Activated CD4-positive, alpha-beta memory T cell treated with anti-CD3 and anti-CD28 coated beads for 36 hours (primary cell): ENCODE measurements around the gene TMEM204. TPM values are rescaled to one million over a fixed set of nuclear protein-coding genes. Genes with fewer than 3 reads are reported as not detected.

Experiments used
- CTCF ChIA-PET: fragments of 350-600 bp; sonication (Branson Sonifier 250); formaldehyde crosslinking; loops from one replicate; lab custom pipeline; 2021; ENCODE audit warnings: antibody characterized with exemption, inconsistent platforms; lab: Charles Lee
- POLR2A ChIA-PET: fragments of 350-600 bp; sonication (Branson Sonifier 250); formaldehyde crosslinking; loops from one replicate; lab custom pipeline; 2021; ENCODE audit warnings: antibody characterized with exemption; lab: Charles Lee
- DNase-seq: peaks from one replicate; pipeline ENCODE4 v3.0.0-alpha.2; 2020
- H3K27ac Mint-ChIP-seq: one replicate; pipeline ENCODE4 v1.8.0; 2021; ENCODE audit warnings: mixed read lengths
- H3K27me3 Mint-ChIP-seq: one replicate; pipeline ENCODE4 v1.8.0; 2021; ENCODE audit warnings: mixed read lengths
- H3K36me3 Mint-ChIP-seq: one replicate; pipeline ENCODE4 v1.8.0; 2021; ENCODE audit warnings: mixed read lengths
- H3K4me1 Mint-ChIP-seq: one replicate; pipeline ENCODE4 v1.8.0; 2021; ENCODE audit warnings: low read depth, mixed read lengths
- H3K4me3 Mint-ChIP-seq: one replicate; pipeline ENCODE4 v1.8.0; 2021; ENCODE audit warnings: mild to moderate bottlenecking, mixed read lengths
- H3K9me3 Mint-ChIP-seq: one replicate; pipeline ENCODE4 v1.8.0; 2021; ENCODE audit warnings: mixed read lengths
- intact Hi-C: fragments of 100-400 bp; cut with micrococcal nuclease; formaldehyde crosslinking; loops from one replicate; pipeline ENCODE4 v1.15.1; 2023
- total RNA-seq, 2 experiments: library from RNA; stranded (reverse); gene quantifications; one replicate each; pipeline ENCODE4 v1.2.3, GENCODE V29; 2021

The TMEM204 gene
- total RNA-seq, 2 experiments from 2014 or later, result 14.8 to 15.5 TPM

- intact Hi-C loops, result loop anchor here (1.0 to 5.0 kb wide), 2 partner anchors 39 to 73 kb away; partner anchors contain the start of genes TMEM204 and UQCC4
- peak overlapping the region; percentile 62 for H3K27ac Mint-ChIP-seq
- CTCF ChIA-PET, result interaction anchor here (0.7 to 1.8 kb wide), 2 partner anchors 40 to 130 kb away, joined by 3 to 6 read pairs; partner anchors contain the start of gene TMEM204
Observed at GRCh38 chr16:1493746-1494094, 39.7 kb upstream of the TMEM204 start.

GRCh38 chr16:1494129-1494640 is 39.3 kb upstream of the TMEM204 start:
- peak overlapping the region; percentile 87 for H3K4me3 Mint-ChIP-seq
- ChIA-PET CTCF (interaction anchor here (1.8 kb wide), 1 partner anchor 131 kb away, joined by 6 read pairs; no protein-coding TSS in a partner anchor), POLR2A (interaction anchor here (2.6 kb wide), 1 partner anchor 74 kb away, joined by 14 read pairs; the partner anchor contains the start of gene UQCC4)
- intact Hi-C loops, result loop anchor here (5.0 kb wide), 1 partner anchor 38 kb away; the partner anchor contains the start of gene TMEM204
- H3K9me3 Mint-ChIP-seq, result no peaks in the 10 kb centered on the region
- H3K27ac Mint-ChIP-seq, result peak overlapping the region; percentile 62
- DNase-seq, result peak; percentile 24
- peaks cover 15% of the 10 kb centered on the region for H3K4me1 Mint-ChIP-seq
- H3K36me3 Mint-ChIP-seq, result peaks cover 21% of the 10 kb centered on the region
- H3K27me3 Mint-ChIP-seq, result no peaks in the 10 kb centered on the region

More at GRCh38 chr16:1493746-1494094, 39.7 kb upstream of the TMEM204 start:
- DNase-seq, result peak; percentile 33
- POLR2A ChIA-PET, result interaction anchor here (2.6 kb wide), 1 partner anchor 73 kb away, joined by 14 read pairs; the partner anchor contains the start of gene UQCC4
- Mint-ChIP-seq H3K27me3 (no peaks in the 10 kb centered on the region), H3K9me3 (no peaks in the 10 kb centered on the region), H3K36me3 (peaks cover 21% of the 10 kb centered on the region), H3K4me3 (peak overlapping the region; percentile 87), H3K4me1 (peaks cover 15% of the 10 kb centered on the region)

- DNase-seq, result no peak
- Mint-ChIP-seq H3K9me3 (no peaks in the 10 kb centered on the region), H3K27ac (no peak overlapping the region), H3K36me3 (peaks cover 21% of the 10 kb centered on the region), H3K27me3 (no peaks in the 10 kb centered on the region), H3K4me3 (peak overlapping the region; percentile 87), H3K4me1 (peaks cover 15% of the 10 kb centered on the region)
- ChIA-PET CTCF (interaction anchor here (0.6 to 1.8 kb wide), 2 partner anchors 131 to 212 kb away, joined by 3 to 6 read pairs; no protein-coding TSS in a partner anchor), POLR2A (no interaction called here)
- intact Hi-C loops, result loop anchor here (5.0 kb wide), 1 partner anchor 38 kb away; the partner anchor contains the start of gene TMEM204
Observed at GRCh38 chr16:1494711-1495110, 38.8 kb upstream of the TMEM204 start.

GRCh38 chr16:1495211-1495888 is 38.1 kb upstream of the TMEM204 start:
- Mint-ChIP-seq H3K4me3 (no peak overlapping the region), H3K27ac (no peak overlapping the region), H3K9me3 (no peaks in the 10 kb centered on the region), H3K4me1 (peaks cover 15% of the 10 kb centered on the region), H3K36me3 (peaks cover 21% of the 10 kb centered on the region), H3K27me3 (no peaks in the 10 kb centered on the region)
- intact Hi-C loops, result no loop called here
- CTCF ChIA-PET, result interaction anchor here (0.6 kb wide), 1 partner anchor 211 kb away, joined by 3 read pairs; no protein-coding TSS in a partner anchor
- POLR2A ChIA-PET, result no interaction called here
- DNase-seq, result no peak

GRCh38 chr16:1495889-1496262 is 37.6 kb upstream of the TMEM204 start:
- no peak for DNase-seq
- Mint-ChIP-seq H3K27me3 (no peaks in the 10 kb centered on the region), H3K4me1 (peaks cover 15% of the 10 kb centered on the region), H3K36me3 (peaks cover 21% of the 10 kb centered on the region), H3K4me3 (no peak overlapping the region), H3K27ac (no peak overlapping the region), H3K9me3 (no peaks in the 10 kb centered on the region)
- ChIA-PET CTCF (no interaction called here), POLR2A (no interaction called here)
- intact Hi-C loops, result loop anchor here (2.0 kb wide), 1 partner anchor 15 kb away; no protein-coding TSS in a partner anchor

GRCh38 chr16:1496464-1496863 is 37.0 kb upstream of the TMEM204 start:
- peaks cover 21% of the 10 kb centered on the region for H3K36me3 Mint-ChIP-seq
- CTCF ChIA-PET, result no interaction called here
- no peak overlapping the region for H3K27ac Mint-ChIP-seq
- H3K27me3 Mint-ChIP-seq, result no peaks in the 10 kb centered on the region
- H3K4me1 Mint-ChIP-seq, result peaks cover 15% of the 10 kb centered on the region
- no peak for DNase-seq
- no peak overlapping the region for H3K4me3 Mint-ChIP-seq
- intact Hi-C loops, result loop anchor here (2.0 kb wide), 1 partner anchor 14 kb away; no protein-coding TSS in a partner anchor
- POLR2A ChIA-PET, result no interaction called here
- H3K9me3 Mint-ChIP-seq, result no peaks in the 10 kb centered on the region

- intact Hi-C loops, result loop anchor here (2.0 kb wide), 1 partner anchor 14 kb away; no protein-coding TSS in a partner anchor
- Mint-ChIP-seq H3K36me3 (peaks cover 24% of the 10 kb centered on the region), H3K4me1 (peaks cover 15% of the 10 kb centered on the region), H3K27ac (no peak overlapping the region), H3K27me3 (no peaks in the 10 kb centered on the region), H3K4me3 (no peak overlapping the region), H3K9me3 (no peaks in the 10 kb centered on the region)
- DNase-seq, result no peak
- ChIA-PET CTCF (no interaction called here), POLR2A (no interaction called here)
Observed at GRCh38 chr16:1497014-1497598, 36.4 kb upstream of the TMEM204 start.

GRCh38 chr16:1498899-1499676 is 34.4 kb upstream of the TMEM204 start:
- no peak for DNase-seq
- POLR2A ChIA-PET, result no interaction called here
- H3K27ac Mint-ChIP-seq, result no peak overlapping the region
- intact Hi-C loops, result no loop called here
- H3K36me3 Mint-ChIP-seq, result peaks cover 32% of the 10 kb centered on the region
- H3K4me1 Mint-ChIP-seq, result peaks cover 5% of the 10 kb centered on the region
- CTCF ChIA-PET, result no interaction called here
- no peaks in the 10 kb centered on the region for H3K9me3 Mint-ChIP-seq
- H3K27me3 Mint-ChIP-seq, result no peaks in the 10 kb centered on the region
- H3K4me3 Mint-ChIP-seq, result no peak overlapping the region

GRCh38 chr16:1499756-1500464 is 33.6 kb upstream of the TMEM204 start:
- Mint-ChIP-seq H3K36me3 (peaks cover 26% of the 10 kb centered on the region), H3K4me1 (no peaks in the 10 kb centered on the region), H3K27me3 (no peaks in the 10 kb centered on the region), H3K4me3 (no peak overlapping the region), H3K27ac (no peak overlapping the region), H3K9me3 (no peaks in the 10 kb centered on the region)
- POLR2A ChIA-PET, result no interaction called here
- intact Hi-C loops, result no loop called here
- no peak for DNase-seq
- CTCF ChIA-PET, result no interaction called here

GRCh38 chr16:1500465-1501150 is 32.9 kb upstream of the TMEM204 start:
- intact Hi-C loops, result no loop called here
- Mint-ChIP-seq H3K9me3 (no peaks in the 10 kb centered on the region), H3K36me3 (peaks cover 23% of the 10 kb centered on the region), H3K4me3 (no peak overlapping the region), H3K4me1 (no peaks in the 10 kb centered on the region), H3K27me3 (no peaks in the 10 kb centered on the region), H3K27ac (no peak overlapping the region)
- POLR2A ChIA-PET, result no interaction called here
- DNase-seq, result no peak
- CTCF ChIA-PET, result no interaction called here

- Mint-ChIP-seq H3K27ac (no peak overlapping the region), H3K4me1 (no peaks in the 10 kb centered on the region), H3K9me3 (no peaks in the 10 kb centered on the region), H3K4me3 (no peak overlapping the region), H3K27me3 (no peaks in the 10 kb centered on the region), H3K36me3 (peaks cover 18% of the 10 kb centered on the region)
- intact Hi-C loops, result no loop called here
- ChIA-PET CTCF (no interaction called here), POLR2A (no interaction called here)
- no peak for DNase-seq
Observed at GRCh38 chr16:1501630-1502029, 31.8 kb upstream of the TMEM204 start.
